Activated T-cell treated with anti-CD3 and anti-CD28 coated beads, Interleukin-2, amount 50 U/mL, for 72 hours (primary cell): ENCODE measurements around the gene CNIH2. TPM values are rescaled to one million over a fixed set of nuclear protein-coding genes. Genes with fewer than 3 reads are reported as not detected.
"Not testable (repeated sequence)": the region's sequence is repeated elsewhere in the genome, so short reads cannot be mapped to it uniquely, and the experiment has no call there.

Experiments used
- ATAC-seq, 2 donors: fragments of 150-1000 bp; cut with Tn5 transposase; replicated peaks in 1 of 2; 2 replicates each; pipeline ENCODE4 v1.10.0; 2021; ENCODE audit warnings: moderate library complexity in 2 of 2, mild to moderate bottlenecking in 1 of 2
- DNase-seq, 2 donors: peaks; one replicate each; pipeline ENCODE4 v3.0.0; 2021 to 2022; ENCODE audit warnings: mixed read lengths in 1 of 2
- H3K27ac Mint-ChIP-seq: one replicate; pipeline ENCODE4 v1.8.0; 2022; ENCODE audit warnings: mild to moderate bottlenecking, moderate library complexity, mixed read lengths
- H3K27me3 Mint-ChIP-seq: one replicate; pipeline ENCODE4 v1.8.0; 2022; ENCODE audit warnings: low read depth, mixed read lengths
- H3K36me3 Mint-ChIP-seq, 2 donors: one replicate each; pipeline ENCODE4 v1.8.0; 2022; ENCODE audit warnings: mixed read lengths in 2 of 2, mild to moderate bottlenecking in 1 of 2; ENCODE audit not compliant: insufficient read depth in 2 of 2
- H3K4me1 Mint-ChIP-seq: one replicate; pipeline ENCODE4 v1.8.0; 2022; ENCODE audit warnings: low read depth, mixed read lengths
- H3K4me3 Mint-ChIP-seq, 2 donors: one replicate each; pipeline ENCODE4 v1.8.0; 2022; ENCODE audit warnings: mild to moderate bottlenecking in 2 of 2, mixed read lengths in 2 of 2, moderate library complexity in 2 of 2
- H3K9me3 Mint-ChIP-seq, 2 donors: one replicate each; pipeline ENCODE4 v1.8.0; 2022; ENCODE audit warnings: mixed read lengths in 2 of 2
- total RNA-seq, 2 donors: library from RNA; stranded (reverse); gene quantifications; one replicate each; pipeline ENCODE4 v1.2.3, GENCODE V29; 2022

CNIH2 gene
- total RNA-seq, 2 donors from 2014 or later, result 1.2 to 3.5 TPM

DNA sequence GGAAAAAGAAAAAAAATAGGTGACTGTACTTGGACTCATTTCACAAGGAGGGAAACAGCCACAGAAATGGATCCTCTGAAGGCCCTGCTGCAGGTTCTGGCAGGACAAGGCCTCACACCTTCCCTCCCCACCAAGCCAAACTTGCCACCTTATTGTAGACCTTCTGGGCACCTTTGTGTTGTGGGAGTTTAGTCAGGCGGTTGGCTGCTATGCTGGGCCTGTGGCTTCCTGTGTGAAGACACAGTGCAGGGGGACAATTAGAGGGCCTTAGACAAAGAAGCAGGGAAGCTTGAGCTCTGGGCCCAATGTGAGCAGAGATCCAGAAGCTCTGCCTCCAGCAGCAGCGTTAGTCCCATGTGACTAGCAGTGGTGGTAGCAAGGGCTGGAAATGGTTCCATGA is 5.4 kb upstream of the CNIH2 start:
- peaks cover 8 to 20% of the 10 kb centered on the region in 2 donors for H3K36me3 Mint-ChIP-seq
- peak overlapping the region in 1 of 2 donors; percentile 19 for H3K4me3 Mint-ChIP-seq
- H3K9me3 Mint-ChIP-seq, result no peaks in the 10 kb centered on the region
- no peaks in the 10 kb centered on the region for H3K27me3 Mint-ChIP-seq
- ATAC-seq, result no peak
- H3K27ac Mint-ChIP-seq, result no peak overlapping the region
- peaks cover 24% of the 10 kb centered on the region for H3K4me1 Mint-ChIP-seq
- DNase-seq, result no peak

DNA sequence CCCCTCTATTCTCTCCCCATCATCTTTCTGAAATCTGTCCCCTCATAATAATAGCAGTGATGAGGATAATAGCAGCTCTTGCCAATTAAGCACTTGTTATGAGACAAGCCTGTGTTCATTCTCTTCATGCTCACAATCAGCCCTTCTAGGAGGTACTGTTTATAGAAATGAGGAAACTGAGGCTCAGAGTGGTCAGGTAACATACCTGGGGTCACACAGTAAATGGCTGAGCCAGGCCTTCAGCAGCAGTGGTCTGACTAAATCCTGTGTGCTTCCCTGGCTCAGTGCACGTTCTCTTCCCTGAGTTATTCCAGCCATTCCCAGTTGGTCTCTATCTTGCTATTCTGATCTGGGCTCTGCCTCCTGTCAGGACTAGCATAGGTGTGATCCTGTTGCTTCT is 3.8 kb upstream of the CNIH2 start:
- ATAC-seq (no peak), DNase-seq (no peak)
- H3K36me3 Mint-ChIP-seq, result peaks cover 7 to 19% of the 10 kb centered on the region in 2 donors
- peaks cover 5% of the 10 kb centered on the region for H3K27me3 Mint-ChIP-seq
- no peaks in the 10 kb centered on the region for H3K9me3 Mint-ChIP-seq
- H3K27ac Mint-ChIP-seq, result no peak overlapping the region
- no peak overlapping the region for H3K4me3 Mint-ChIP-seq
- peaks cover 24% of the 10 kb centered on the region for H3K4me1 Mint-ChIP-seq

DNA sequence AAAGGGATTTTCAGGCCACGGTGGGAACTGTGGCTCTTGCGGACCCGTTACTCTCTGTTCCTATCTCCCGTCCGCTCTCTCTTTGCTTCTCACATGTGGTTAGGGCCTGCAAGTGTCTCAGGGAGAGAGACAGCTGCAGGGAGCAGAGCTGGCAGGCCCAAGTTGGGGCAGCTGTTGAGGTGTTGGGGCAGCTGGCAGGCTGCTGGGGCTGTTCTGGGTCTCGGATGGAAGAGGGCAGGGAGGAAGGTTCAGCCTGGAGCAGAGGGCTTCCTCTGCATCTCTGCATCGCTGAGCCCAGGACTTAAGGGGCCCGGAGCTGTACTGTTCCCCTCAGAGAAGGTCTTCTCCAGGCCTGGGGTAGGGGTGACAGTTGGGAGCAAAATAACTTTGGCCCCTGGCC is 2.6 kb upstream of the CNIH2 start:
- no peak overlapping the region for H3K27ac Mint-ChIP-seq
- H3K27me3 Mint-ChIP-seq, result peaks cover 14% of the 10 kb centered on the region
- peaks cover 18% of the 10 kb centered on the region for H3K4me1 Mint-ChIP-seq
- no peaks in the 10 kb centered on the region for H3K9me3 Mint-ChIP-seq
- H3K4me3 Mint-ChIP-seq, result no peak overlapping the region
- DNase-seq (no peak), ATAC-seq (no peak)
- peaks cover 4 to 16% of the 10 kb centered on the region in 2 donors for H3K36me3 Mint-ChIP-seq

DNA sequence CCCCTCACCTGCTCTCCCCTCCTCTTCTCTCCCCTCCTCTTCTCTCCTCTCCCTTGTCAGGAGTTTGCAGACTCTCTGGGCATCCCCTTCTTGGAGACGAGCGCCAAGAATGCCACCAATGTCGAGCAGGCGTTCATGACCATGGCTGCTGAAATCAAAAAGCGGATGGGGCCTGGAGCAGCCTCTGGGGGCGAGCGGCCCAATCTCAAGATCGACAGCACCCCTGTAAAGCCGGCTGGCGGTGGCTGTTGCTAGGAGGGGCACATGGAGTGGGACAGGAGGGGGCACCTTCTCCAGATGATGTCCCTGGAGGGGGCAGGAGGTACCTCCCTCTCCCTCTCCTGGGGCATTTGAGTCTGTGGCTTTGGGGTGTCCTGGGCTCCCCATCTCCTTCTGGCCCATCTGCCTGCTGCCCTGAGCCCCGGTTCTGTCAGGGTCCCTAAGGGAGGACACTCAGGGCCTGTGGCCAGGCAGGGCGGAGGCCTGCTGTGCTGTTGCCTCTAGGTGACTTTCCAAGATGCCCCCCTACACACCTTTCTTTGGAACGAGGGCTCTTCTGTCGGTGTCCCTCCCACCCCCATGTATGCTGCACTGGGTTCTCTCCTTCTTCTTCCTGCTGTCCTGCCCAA is 1.9 kb upstream of the CNIH2 start:
- Mint-ChIP-seq H3K36me3 (peaks cover 4 to 16% of the 10 kb centered on the region in 2 donors), H3K27me3 (peaks cover 18% of the 10 kb centered on the region), H3K9me3 (no peaks in the 10 kb centered on the region), H3K27ac (no peak overlapping the region), H3K4me3 (no peak overlapping the region), H3K4me1 (peaks cover 12% of the 10 kb centered on the region)
- ATAC-seq (no peak), DNase-seq (no peak)

DNA sequence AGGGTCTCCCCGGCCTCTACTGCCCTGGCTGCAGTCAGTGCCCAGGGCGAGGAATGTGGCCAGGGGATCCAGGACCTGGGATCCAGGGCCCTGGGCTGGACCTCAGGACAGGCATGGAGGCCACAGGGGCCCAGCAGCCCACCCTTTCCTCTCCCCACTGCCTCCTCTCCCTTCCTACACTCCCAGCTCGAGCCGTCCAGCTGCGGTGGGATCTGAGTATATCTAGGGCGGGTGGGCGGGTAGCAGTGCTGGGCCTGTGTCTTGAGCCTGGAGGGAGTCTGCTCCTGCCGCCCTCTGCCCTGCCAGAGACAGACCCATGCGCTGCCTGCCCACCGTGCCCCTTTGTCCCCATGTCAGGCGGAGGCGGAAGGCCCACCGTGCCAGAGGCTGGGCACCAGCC is 1.4 kb upstream of the CNIH2 start:
- ATAC-seq, H3K27ac Mint-ChIP-seq, DNase-seq, H3K9me3 Mint-ChIP-seq, H3K4me3 Mint-ChIP-seq: not testable (repeated sequence)
- H3K4me1 Mint-ChIP-seq, result peaks cover 12% of the 10 kb centered on the region
- peaks cover 4 to 16% of the 10 kb centered on the region in 2 donors for H3K36me3 Mint-ChIP-seq
- peaks cover 19% of the 10 kb centered on the region for H3K27me3 Mint-ChIP-seq

DNA sequence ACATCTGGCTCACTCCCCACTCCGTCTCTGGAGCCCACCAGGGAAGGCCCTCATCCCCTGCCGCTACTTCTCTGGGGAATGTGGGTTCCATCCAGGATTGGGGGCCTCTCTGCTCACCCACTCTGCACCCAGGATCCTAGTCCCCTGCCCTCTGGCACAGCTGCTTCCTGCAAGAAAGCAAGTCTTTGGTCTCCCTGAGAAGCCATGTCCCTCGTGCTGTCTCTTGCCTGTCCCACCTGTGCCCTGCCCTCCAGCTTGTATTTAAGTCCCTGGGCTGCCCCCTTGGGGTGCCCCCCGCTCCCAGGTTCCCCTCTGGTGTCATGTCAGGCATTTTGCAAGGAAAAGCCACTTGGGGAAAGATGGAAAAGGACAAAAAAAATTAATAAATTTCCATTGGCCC is 911 bp upstream of the CNIH2 start:
- Mint-ChIP-seq H3K4me1 (peaks cover 13% of the 10 kb centered on the region), H3K36me3 (peaks cover 4 to 16% of the 10 kb centered on the region in 2 donors), H3K27me3 (peaks cover 19% of the 10 kb centered on the region)
- H3K4me3 Mint-ChIP-seq, H3K27ac Mint-ChIP-seq, H3K9me3 Mint-ChIP-seq, DNase-seq, ATAC-seq: not testable (repeated sequence)

DNA sequence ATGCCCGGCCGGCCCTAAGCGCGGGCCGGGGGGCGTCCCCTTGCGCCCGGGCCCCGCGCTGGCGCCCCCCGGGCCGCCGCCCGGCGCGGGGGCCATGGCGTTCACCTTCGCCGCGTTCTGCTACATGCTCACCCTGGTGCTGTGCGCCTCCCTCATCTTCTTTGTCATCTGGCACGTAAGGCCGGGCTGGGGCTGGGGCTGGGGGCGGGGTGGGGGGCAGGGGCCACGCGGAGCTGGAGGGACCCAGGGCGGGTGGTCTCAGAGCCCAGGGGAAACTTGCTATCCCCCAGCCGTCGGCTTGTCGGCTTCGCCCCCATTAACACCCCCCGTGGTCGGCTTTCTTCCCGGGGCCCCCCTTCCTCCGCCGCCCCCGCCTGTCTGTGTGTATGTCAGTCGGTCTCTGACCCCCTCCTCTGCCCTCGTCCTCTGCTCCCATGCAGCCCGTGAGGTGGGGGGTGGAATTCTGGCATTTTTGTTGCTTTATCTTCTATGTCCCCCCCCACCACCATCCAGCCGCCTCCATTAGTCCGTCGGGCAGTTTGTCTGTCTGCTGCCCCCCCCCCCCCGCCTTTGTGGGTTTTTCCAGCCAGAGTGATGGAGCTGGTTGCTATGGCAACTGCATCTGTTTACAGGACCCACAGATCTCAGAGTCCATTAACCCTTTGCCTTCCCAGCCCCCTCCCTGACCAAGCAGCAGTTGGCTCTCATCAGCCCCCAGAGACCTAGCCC is 552 bp downstream of the CNIH2 start:
- H3K4me1 Mint-ChIP-seq, result peaks cover 24% of the 10 kb centered on the region
- no peak overlapping the region for H3K27ac Mint-ChIP-seq
- peaks cover 19% of the 10 kb centered on the region for H3K27me3 Mint-ChIP-seq
- peak overlapping the region; percentile 67 to 74 for H3K4me3 Mint-ChIP-seq
- DNase-seq (no peak), ATAC-seq (no peak)
- H3K36me3 Mint-ChIP-seq, result peaks cover under 1 to 9% of the 10 kb centered on the region in 2 donors
- H3K9me3 Mint-ChIP-seq, result no peaks in the 10 kb centered on the region

DNA sequence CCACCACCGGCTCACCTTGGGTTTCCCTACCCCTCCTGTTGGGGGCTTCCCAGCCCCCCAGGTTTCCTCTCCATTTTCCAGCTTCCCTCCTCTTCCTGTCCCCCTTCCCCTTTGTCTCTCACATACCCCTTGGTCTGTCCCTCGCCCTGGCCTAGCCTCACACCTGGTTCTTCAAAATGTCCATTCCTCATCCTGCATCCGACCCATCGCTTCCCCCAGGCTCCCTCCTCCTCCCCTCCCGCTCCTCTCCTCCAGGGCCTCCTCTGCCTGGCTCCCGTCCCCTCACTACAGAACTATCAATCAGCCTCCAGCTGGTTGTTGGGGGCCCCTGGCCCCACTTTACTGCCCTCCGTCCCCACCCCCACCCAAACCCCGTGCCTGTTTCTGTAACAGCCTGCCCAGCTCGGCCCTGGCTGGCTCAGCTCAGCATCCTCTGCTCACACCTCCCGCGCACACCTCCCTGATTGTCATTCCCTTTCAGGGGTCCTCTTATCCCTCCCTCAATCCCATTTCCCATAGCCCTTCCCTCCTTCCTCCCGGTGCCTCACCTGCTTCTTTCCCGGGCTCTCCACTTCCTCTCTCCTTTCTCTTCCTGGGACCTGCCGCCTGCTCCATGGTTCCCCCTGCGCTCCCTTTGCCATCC is 1.2 kb downstream of the CNIH2 start:
- ATAC-seq (no peak), DNase-seq (no peak)
- peaks cover 0 to 8% of the 10 kb centered on the region in 2 donors for H3K36me3 Mint-ChIP-seq
- H3K9me3 Mint-ChIP-seq, result no peaks in the 10 kb centered on the region
- peaks cover 24% of the 10 kb centered on the region for H3K4me1 Mint-ChIP-seq
- H3K4me3 Mint-ChIP-seq, result peak overlapping the region; percentile 67 to 74
- H3K27me3 Mint-ChIP-seq, result peaks cover 19% of the 10 kb centered on the region
- peak overlapping the region; percentile 27 for H3K27ac Mint-ChIP-seq

DNA sequence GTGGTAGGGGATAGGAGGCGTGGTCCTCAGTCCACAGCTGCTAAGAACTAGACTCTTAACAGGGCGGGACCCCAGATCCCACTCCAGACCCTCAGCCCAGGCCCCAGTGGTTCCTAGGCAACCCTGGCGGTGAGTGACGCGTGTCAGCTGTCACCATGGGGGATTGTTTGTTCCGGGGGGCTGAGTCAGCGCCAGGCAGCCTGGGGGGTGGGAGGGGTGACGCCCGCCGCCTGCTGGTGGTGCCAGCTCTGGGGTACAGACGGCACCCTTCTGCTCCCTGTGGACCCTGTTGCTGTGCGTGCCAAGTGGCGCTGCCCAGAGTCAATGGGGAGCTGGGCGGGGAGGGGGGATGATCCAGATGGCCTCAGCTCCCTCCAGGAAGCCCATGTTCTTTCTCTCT is 2.5 kb downstream of the CNIH2 start:
- peaks cover 19% of the 10 kb centered on the region for H3K27me3 Mint-ChIP-seq
- no peaks in the 10 kb centered on the region for H3K9me3 Mint-ChIP-seq

DNA sequence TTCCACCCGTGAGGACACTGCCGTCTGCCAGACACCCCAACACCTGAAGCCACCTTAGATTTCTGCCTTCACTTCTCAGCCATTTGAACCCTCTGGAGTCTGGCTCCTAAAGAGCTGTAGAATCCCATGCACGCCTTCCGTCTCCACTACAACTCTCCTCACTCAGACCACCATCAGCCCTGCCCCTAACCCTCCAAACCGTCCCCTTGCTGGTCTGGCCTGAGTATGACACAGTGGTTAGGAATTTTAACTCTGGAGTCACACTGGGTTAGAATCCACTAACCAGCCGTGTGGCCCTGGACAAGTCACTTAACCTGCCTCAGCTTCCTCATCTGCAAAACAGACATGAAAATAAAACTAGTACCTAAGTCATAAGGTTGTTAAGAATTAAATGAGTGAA is 3.0 kb downstream of the CNIH2 start:
- ATAC-seq, result no peak
- H3K4me1 Mint-ChIP-seq, result peaks cover 24% of the 10 kb centered on the region
- H3K36me3 Mint-ChIP-seq, result peaks cover 0 to 3% of the 10 kb centered on the region in 2 donors
- H3K4me3 Mint-ChIP-seq, result no peak overlapping the region
- H3K27me3 Mint-ChIP-seq, result peaks cover 19% of the 10 kb centered on the region
- no peak for DNase-seq
- H3K27ac Mint-ChIP-seq, result peak overlapping the region; percentile 12
- no peaks in the 10 kb centered on the region for H3K9me3 Mint-ChIP-seq

More for the DNA sequence above, 2.5 kb downstream of the CNIH2 start:
- no peak overlapping the region for H3K4me3 Mint-ChIP-seq
- H3K4me1 Mint-ChIP-seq, result peaks cover 24% of the 10 kb centered on the region
- H3K36me3 Mint-ChIP-seq, result peaks cover 0 to 6% of the 10 kb centered on the region in 2 donors
- DNase-seq, result no peak
- no peak overlapping the region for H3K27ac Mint-ChIP-seq
- ATAC-seq, result no peak

DNA sequence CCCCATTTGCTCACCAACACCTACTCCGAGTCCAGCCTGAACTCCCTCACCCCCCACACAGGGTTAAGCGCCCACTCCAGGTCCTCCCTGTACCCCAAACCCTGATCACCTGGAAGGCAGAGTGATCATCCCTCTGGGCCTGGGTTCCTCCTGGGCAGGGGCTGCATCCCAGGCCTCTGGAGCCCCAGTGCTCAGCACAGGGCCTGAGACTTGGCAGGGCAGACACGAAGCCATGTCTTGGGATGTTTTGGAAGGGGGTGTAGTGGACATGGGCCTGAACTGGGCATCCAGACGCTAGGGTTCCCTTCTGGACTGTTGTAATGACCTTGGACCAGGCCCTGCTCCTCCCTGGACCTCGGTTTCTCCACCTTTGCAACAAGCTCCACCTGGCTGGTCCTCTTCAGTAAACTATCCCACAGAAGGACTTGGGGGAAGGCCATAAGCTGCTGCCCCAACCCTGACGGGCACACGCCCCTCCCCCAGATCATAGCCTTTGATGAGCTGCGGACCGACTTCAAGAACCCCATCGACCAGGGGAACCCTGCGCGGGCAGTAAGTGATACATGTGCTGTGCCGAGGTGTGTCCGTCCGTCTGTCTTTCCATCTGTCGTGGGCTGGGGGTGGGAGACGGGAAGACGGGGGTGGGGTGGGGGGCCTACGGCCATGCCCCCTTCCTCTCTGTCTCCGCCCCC is 3.9 kb downstream of the CNIH2 start:
- H3K4me3 Mint-ChIP-seq, result peak overlapping the region; percentile 12 to 29
- no peaks in the 10 kb centered on the region for H3K9me3 Mint-ChIP-seq
- H3K4me1 Mint-ChIP-seq, result peaks cover 24% of the 10 kb centered on the region
- ATAC-seq (no peak), DNase-seq (no peak)
- peaks cover 0 to 1% of the 10 kb centered on the region in 2 donors for H3K36me3 Mint-ChIP-seq
- H3K27me3 Mint-ChIP-seq, result peaks cover 19% of the 10 kb centered on the region
- no peak overlapping the region for H3K27ac Mint-ChIP-seq

DNA sequence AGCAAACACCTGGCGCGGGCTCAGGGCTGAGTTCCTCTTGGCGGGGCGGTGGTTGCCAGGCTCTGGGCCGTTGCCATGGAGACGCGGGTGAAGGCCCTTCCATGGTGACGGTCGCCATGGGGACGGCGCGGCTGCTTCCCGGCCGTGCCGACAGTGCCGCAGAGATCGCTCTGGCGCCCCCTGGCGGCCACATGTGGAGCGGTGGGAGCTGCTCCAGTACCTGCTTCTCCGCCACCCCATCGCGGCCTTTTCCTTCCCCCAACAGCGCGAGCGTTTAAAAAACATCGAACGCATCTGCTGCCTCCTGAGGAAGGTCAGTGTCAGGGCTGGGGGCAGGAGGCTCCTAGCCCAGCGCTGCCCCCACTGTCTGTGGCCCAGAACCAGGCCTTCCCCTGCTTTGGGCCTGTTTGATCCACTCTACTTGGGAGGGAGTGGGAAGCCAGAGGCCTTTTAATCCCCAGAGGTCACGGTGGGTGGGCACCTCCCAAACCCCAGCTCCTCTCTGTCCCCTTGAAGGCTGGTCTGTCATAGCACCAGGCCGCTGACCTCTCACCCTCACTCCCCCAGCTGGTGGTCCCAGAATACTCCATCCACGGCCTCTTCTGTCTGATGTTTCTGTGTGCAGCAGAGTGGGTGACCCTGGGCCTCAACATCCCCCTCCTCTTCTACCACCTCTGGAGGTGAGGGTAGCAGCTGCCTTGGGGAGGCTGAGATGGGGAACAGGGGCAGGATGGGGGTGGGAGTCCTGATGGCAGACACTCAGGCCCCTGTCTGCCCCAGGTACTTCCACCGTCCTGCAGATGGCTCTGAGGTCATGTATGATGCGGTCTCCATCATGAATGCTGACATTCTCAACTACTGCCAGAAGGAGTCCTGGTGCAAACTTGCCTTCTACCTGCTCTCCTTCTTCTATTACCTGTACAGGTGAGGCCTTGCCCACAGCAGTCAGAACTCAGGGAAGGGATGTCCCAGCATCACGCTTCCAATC is 4.8 kb downstream of the CNIH2 start:
- peak; percentile 99 for DNase-seq
- Mint-ChIP-seq H3K27ac (peak overlapping the region; percentile 42), H3K4me1 (peaks cover 32% of the 10 kb centered on the region), H3K36me3 (peaks cover 0 to 2% of the 10 kb centered on the region in 2 donors), H3K27me3 (peaks cover 19% of the 10 kb centered on the region), H3K4me3 (peak overlapping the region; percentile 29 to 34), H3K9me3 (no peaks in the 10 kb centered on the region)
- peak; percentile 87 to 88 for ATAC-seq
